Measurements from ENCODE around the gene SOX10.

SOX10 gene

GRCh38 chr22:38016182-38017151 lies 32.1 kb upstream of the SOX10 start:
- DNase-seq (ENCODE audit: low read depth in 2 of 2): no peak

GRCh38 chr22:38014083-38014482 lies 29.7 kb upstream of the SOX10 start:
- no peak for DNase-seq (ENCODE audit: low read depth in 2 of 2)

GRCh38 chr22:38012604-38013072 lies 28.3 kb upstream of the SOX10 start:
- no peak for DNase-seq (ENCODE audit: low read depth in 2 of 2)

- DNase-seq (ENCODE audit: low read depth in 2 of 2): no peak
These were observed 24.8 kb upstream of the SOX10 start for GRCh38 chr22:38009000-38009806.

- no peak for DNase-seq (ENCODE audit: low read depth in 2 of 2)
These were observed 23.1 kb upstream of the SOX10 start for GRCh38 chr22:38007330-38007902.

- no peak for DNase-seq (ENCODE audit: low read depth in 2 of 2)
These were observed 22.6 kb upstream of the SOX10 start for GRCh38 chr22:38006906-38007305.

GRCh38 chr22:38005943-38006342 lies 21.6 kb upstream of the SOX10 start:
- no peak for DNase-seq (ENCODE audit: low read depth in 2 of 2)

GRCh38 chr22:37999640-38000272 lies 15.4 kb upstream of the SOX10 start:
- no peak for DNase-seq (ENCODE audit: low read depth in 2 of 2)

- DNase-seq (ENCODE audit: low read depth in 2 of 2): no peak
These were observed 14.9 kb upstream of the SOX10 start for GRCh38 chr22:37999236-37999635.

GRCh38 chr22:37998543-37998942 lies 14.2 kb upstream of the SOX10 start:
- no peak for DNase-seq (ENCODE audit: low read depth in 2 of 2)

GRCh38 chr22:37996515-37997246 lies 12.3 kb upstream of the SOX10 start:
- no peak for DNase-seq (ENCODE audit: low read depth in 2 of 2)

GRCh38 chr22:37996079-37996478 lies 11.7 kb upstream of the SOX10 start:
- no peak for DNase-seq (ENCODE audit: low read depth in 2 of 2)

GRCh38 chr22:37995460-37995859 lies 11.1 kb upstream of the SOX10 start:
- DNase-seq (ENCODE audit: low read depth in 2 of 2): no peak

GRCh38 chr22:37994982-37995381 lies 10.6 kb upstream of the SOX10 start:
- DNase-seq (ENCODE audit: low read depth in 2 of 2): no peak

- no peak for DNase-seq (ENCODE audit: low read depth in 2 of 2)
These were observed 9.7 kb upstream of the SOX10 start for GRCh38 chr22:37994049-37994448.

GRCh38 chr22:37991731-37992442 lies 7.5 kb upstream of the SOX10 start:
- no peak for DNase-seq (ENCODE audit: low read depth in 2 of 2)

- DNase-seq (ENCODE audit: low read depth in 2 of 2): no peak
These were observed 6.5 kb upstream of the SOX10 start for GRCh38 chr22:37990862-37991261.

- DNase-seq (ENCODE audit: low read depth in 2 of 2): no peak
These were observed 5.9 kb upstream of the SOX10 start for GRCh38 chr22:37990301-37990700.

GRCh38 chr22:37989146-37990045 lies 5.0 kb upstream of the SOX10 start:
- DNase-seq (ENCODE audit: low read depth in 2 of 2): no peak

Measured in stimulated activated CD4-positive, alpha-beta T cell treated with anti-CD3 and anti-CD28 coated beads, Interleukin-1b, Interleukin-23, amount 100 ng/mL, for 1 hour (primary cell).